PC-9 (cell line): ENCODE measurements around the gene PRICKLE2.

Source experiments
- EZH2 ChIP-seq: fragments of 200-600 bp; sonication (generic); IDR thresholded peaks from 2 replicates; pipeline ENCODE4 v1.8.0; 2017; ENCODE audit warnings: antibody characterized with exemption, low read depth
- TF ChIP-seq, protein P1 (sequence below): fragments of 200-600 bp; sonication (generic); conservative IDR thresholded peaks from 2 replicates; pipeline ENCODE4 v1.6.1; 2017; ENCODE audit warnings: mixed run types, antibody characterized with exemption, mild to moderate bottlenecking, moderate library complexity

GRCh38 chr3:64259636-64260035 is 34.4 kb upstream of the PRICKLE2 start:
- TF ChIP-seq, protein P1, sequence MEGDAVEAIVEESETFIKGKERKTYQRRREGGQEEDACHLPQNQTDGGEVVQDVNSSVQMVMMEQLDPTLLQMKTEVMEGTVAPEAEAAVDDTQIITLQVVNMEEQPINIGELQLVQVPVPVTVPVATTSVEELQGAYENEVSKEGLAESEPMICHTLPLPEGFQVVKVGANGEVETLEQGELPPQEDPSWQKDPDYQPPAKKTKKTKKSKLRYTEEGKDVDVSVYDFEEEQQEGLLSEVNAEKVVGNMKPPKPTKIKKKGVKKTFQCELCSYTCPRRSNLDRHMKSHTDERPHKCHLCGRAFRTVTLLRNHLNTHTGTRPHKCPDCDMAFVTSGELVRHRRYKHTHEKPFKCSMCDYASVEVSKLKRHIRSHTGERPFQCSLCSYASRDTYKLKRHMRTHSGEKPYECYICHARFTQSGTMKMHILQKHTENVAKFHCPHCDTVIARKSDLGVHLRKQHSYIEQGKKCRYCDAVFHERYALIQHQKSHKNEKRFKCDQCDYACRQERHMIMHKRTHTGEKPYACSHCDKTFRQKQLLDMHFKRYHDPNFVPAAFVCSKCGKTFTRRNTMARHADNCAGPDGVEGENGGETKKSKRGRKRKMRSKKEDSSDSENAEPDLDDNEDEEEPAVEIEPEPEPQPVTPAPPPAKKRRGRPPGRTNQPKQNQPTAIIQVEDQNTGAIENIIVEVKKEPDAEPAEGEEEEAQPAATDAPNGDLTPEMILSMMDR, result no peak
- no peak for TF ChIP-seq EZH2
